CD14-positive monocyte (primary cell): ENCODE measurements around the gene NEK6. TPM values are rescaled to one million over a fixed set of nuclear protein-coding genes. Genes with fewer than 3 reads are reported as not detected.

Source experiments
- DNase-seq, 3 donors: peaks; one replicate each; pipeline ENCODE4 v3.0.0-alpha.2; 2011 to 2022
- H2AFZ ChIP-seq: 2 replicates; pipeline ENCODE4 v1.6.0; 2012; ENCODE audit warnings: mild to moderate bottlenecking, low read depth, low read length, inconsistent platforms; ENCODE audit not compliant: insufficient read depth, poor library complexity, severe bottlenecking
- H3K27ac ChIP-seq, 2 donors: 1 replicate in 1 of 2; 2 replicates in 1 of 2; pipeline ENCODE4 v1.5.1; 2012 to 2013; ENCODE audit warnings: low read length in 2 of 2, control low read depth in 1 of 2, inconsistent platforms in 1 of 2, low read depth in 1 of 2, mild to moderate bottlenecking in 1 of 2
- H3K27me3 ChIP-seq, 2 donors: one replicate each; pipeline versions ENCODE4 v1.6.0 to v1.6.1; 2011 to 2013; ENCODE audit warnings: low read length in 2 of 2; ENCODE audit not compliant: control insufficient read depth in 2 of 2, insufficient read depth in 2 of 2
- H3K36me3 ChIP-seq, 2 donors: replicated peaks in 1 of 2; 1 replicate in 1 of 2; 2 replicates in 1 of 2; pipeline versions ENCODE4 v1.5.1 to v1.6.1; 2012 to 2013; ENCODE audit warnings: low read length in 2 of 2, control low read depth in 1 of 2, inconsistent platforms in 1 of 2, mild to moderate bottlenecking in 1 of 2; ENCODE audit not compliant: insufficient read depth in 2 of 2, control insufficient read depth in 1 of 2
- H3K4me1 ChIP-seq, 2 donors: 1 replicate in 1 of 2; 2 replicates in 1 of 2; pipeline versions ENCODE4 v1.5.1 to v1.6.1; 2012 to 2013; ENCODE audit warnings: low read length in 2 of 2, control low read depth in 1 of 2, inconsistent platforms in 1 of 2, mild to moderate bottlenecking in 1 of 2, moderate library complexity in 1 of 2; ENCODE audit not compliant: insufficient read depth in 2 of 2, control insufficient read depth in 1 of 2
- H3K4me2 ChIP-seq: replicated peaks from 2 replicates; pipeline ENCODE3; 2012; ENCODE audit warnings: low read length, moderate library complexity, mild to moderate bottlenecking; ENCODE audit not compliant: poor library complexity, severe bottlenecking; ENCODE audit errors: extremely low read depth
- H3K4me3 ChIP-seq, 3 experiments: fragments of 200-600 bp in 1 of 3; sonication (generic) in 1 of 3; replicated peaks in 1 of 3; 1 replicate in 2 of 3; 2 replicates in 1 of 3; pipeline ENCODE4 v1.5.1; 2011 to 2013; ENCODE audit warnings: low read length in 3 of 3, mild to moderate bottlenecking in 3 of 3, control low read depth in 2 of 3, low read depth in 2 of 3, inconsistent platforms in 1 of 3, moderate library complexity in 1 of 3
- H3K79me2 ChIP-seq: 2 replicates; pipeline ENCODE4 v1.6.0; 2012; ENCODE audit warnings: mild to moderate bottlenecking, control low read depth, inconsistent platforms, low read length, moderate library complexity; ENCODE audit not compliant: insufficient read depth
- H3K9ac ChIP-seq: 2 replicates; pipeline ENCODE4 v1.6.0; 2017; ENCODE audit warnings: low read length, mild to moderate bottlenecking; ENCODE audit not compliant: insufficient read depth, poor library complexity, severe bottlenecking
- H3K9me3 ChIP-seq, 2 donors: replicated peaks in 1 of 2; 1 replicate in 1 of 2; 2 replicates in 1 of 2; pipeline versions ENCODE4 v1.5.1 to v1.6.1; 2012 to 2013; ENCODE audit warnings: low read length in 2 of 2, control low read depth in 1 of 2; ENCODE audit not compliant: control insufficient read depth in 1 of 2, insufficient read depth in 1 of 2
- H4K20me1 ChIP-seq: 2 replicates; pipeline ENCODE4 v1.6.0; 2012; ENCODE audit warnings: mild to moderate bottlenecking, low read length, control low read depth, moderate library complexity; ENCODE audit not compliant: insufficient read depth
- H3K27ac Mint-ChIP-seq, 7 donors: one replicate each; pipeline ENCODE4 v1.8.0; 2020; ENCODE audit warnings: mild to moderate bottlenecking in 7 of 7, mixed read lengths in 7 of 7, moderate library complexity in 6 of 7, inconsistent platforms in 2 of 7
- H3K27me3 Mint-ChIP-seq, 3 donors: one replicate each; pipeline ENCODE4 v1.8.0; 2021 to 2022; ENCODE audit warnings: low read depth in 3 of 3, mild to moderate bottlenecking in 3 of 3, mixed read lengths in 3 of 3, moderate library complexity in 3 of 3, inconsistent platforms in 1 of 3
- H3K36me3 Mint-ChIP-seq, 2 donors: one replicate each; pipeline ENCODE4 v1.8.0; 2020; ENCODE audit warnings: mixed read lengths in 2 of 2, inconsistent platforms in 1 of 2, mild to moderate bottlenecking in 1 of 2
- H3K4me1 Mint-ChIP-seq: one replicate; pipeline ENCODE4 v1.8.0; 2020; ENCODE audit warnings: mild to moderate bottlenecking, mixed read lengths
- H3K4me3 Mint-ChIP-seq, 2 donors: one replicate each; pipeline ENCODE4 v1.8.0; 2020; ENCODE audit warnings: mild to moderate bottlenecking in 2 of 2, mixed read lengths in 2 of 2, moderate library complexity in 1 of 2
- H3K9me3 Mint-ChIP-seq, 7 donors: one replicate each; pipeline ENCODE4 v1.8.0; 2020 to 2022; ENCODE audit warnings: mixed read lengths in 7 of 7, mild to moderate bottlenecking in 6 of 7, moderate library complexity in 6 of 7, inconsistent platforms in 2 of 7
- WGBS: methylation state at CpG from one replicate; pipeline ENCODE4 v1.1.5; 2013; ENCODE audit warnings: missing lambda C conversion rate; ENCODE audit not compliant: insufficient coverage; 5-methylcytosine and 5-hydroxymethylcytosine counted together
- intact Hi-C, 2 donors: fragments of 100-400 bp; cut with micrococcal nuclease; formaldehyde crosslinking; loops; one replicate each; pipeline versions ENCODE4 v1.15.0 to v1.15.1; 2023
- polyA plus RNA-seq, 3 donors: library from polyadenylated mRNA; depleted of rRNA in 1 of 3; unstranded in 2 of 3; stranded (reverse) in 1 of 3; fragments of 300-500 nt in 2 of 3; fragments of >200 nt in 1 of 3; fragmentation: Illumina TruSeq in 2 of 3; gene quantifications; 1 replicate in 2 of 3; 2 replicates in 1 of 3; pipeline ENCODE4 v1.2.3, GENCODE V29; 2012 to 2021
- TF ChIP-seq, protein P1 (sequence below): fragments of 200-600 bp; IDR thresholded peaks from one replicate; pipeline ENCODE4 v1.8.0; 2022; ENCODE audit warnings: antibody characterized with exemption, mild to moderate bottlenecking

NEK6 gene
- polyA plus RNA-seq, 3 donors: 26.1 to 46.0 (median 35.8) TPM

DNA sequence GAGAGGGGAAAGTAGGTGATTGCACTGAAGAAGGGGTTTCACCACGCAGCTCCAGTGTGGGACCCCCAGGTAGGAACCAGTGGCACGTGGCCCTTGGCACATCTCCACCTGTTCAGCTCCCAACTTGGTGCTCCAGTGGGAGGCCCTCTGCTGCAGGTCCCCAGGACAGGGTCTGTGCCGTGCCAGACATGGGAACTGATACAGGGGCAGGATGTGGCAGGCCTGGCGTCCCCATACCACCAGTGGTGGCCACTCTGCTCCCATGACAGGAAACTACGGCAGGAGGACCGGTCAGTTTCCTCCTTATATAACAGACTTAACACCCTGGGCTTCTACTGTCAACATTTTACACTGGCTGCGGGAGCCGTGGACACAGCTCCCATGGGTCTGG lies 90.2 kb downstream of the NEK6 start:
- peaks cover 84 to 96% of the 10 kb centered on the region in 2 donors for H3K36me3 Mint-ChIP-seq
- H3K4me2 ChIP-seq: no peak overlapping the region
- no peak overlapping the region for H3K4me3 ChIP-seq
- 87% methylated on average over 3 of the region's 8 CpGs for WGBS
- peaks cover 98 to 100% of the 10 kb centered on the region in 2 donors for H3K36me3 ChIP-seq
- H2AFZ ChIP-seq: no peak overlapping the region
- H3K4me1 ChIP-seq: no peaks in the 10 kb centered on the region
- no peaks in the 10 kb centered on the region for H3K4me1 Mint-ChIP-seq
- no peak overlapping the region for H3K9ac ChIP-seq
- no peaks in the 10 kb centered on the region for H3K27me3 ChIP-seq
- intact Hi-C loops: no loop called here
- H3K9me3 Mint-ChIP-seq: peaks cover 0 to 3% (median 0%) of the 10 kb centered on the region in 7 donors
- H3K9me3 ChIP-seq: no peaks in the 10 kb centered on the region
- H3K79me2 ChIP-seq: peaks cover 2% of the 10 kb centered on the region
- peak overlapping the region in 2 of 7 donors; percentile 23 to 37 for H3K27ac Mint-ChIP-seq
- TF ChIP-seq, protein P1, sequence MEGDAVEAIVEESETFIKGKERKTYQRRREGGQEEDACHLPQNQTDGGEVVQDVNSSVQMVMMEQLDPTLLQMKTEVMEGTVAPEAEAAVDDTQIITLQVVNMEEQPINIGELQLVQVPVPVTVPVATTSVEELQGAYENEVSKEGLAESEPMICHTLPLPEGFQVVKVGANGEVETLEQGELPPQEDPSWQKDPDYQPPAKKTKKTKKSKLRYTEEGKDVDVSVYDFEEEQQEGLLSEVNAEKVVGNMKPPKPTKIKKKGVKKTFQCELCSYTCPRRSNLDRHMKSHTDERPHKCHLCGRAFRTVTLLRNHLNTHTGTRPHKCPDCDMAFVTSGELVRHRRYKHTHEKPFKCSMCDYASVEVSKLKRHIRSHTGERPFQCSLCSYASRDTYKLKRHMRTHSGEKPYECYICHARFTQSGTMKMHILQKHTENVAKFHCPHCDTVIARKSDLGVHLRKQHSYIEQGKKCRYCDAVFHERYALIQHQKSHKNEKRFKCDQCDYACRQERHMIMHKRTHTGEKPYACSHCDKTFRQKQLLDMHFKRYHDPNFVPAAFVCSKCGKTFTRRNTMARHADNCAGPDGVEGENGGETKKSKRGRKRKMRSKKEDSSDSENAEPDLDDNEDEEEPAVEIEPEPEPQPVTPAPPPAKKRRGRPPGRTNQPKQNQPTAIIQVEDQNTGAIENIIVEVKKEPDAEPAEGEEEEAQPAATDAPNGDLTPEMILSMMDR: no peak
- DNase-seq: no peak
- no peaks in the 10 kb centered on the region for H3K27me3 Mint-ChIP-seq
- H3K4me3 Mint-ChIP-seq: no peak overlapping the region
- no peak overlapping the region for H3K27ac ChIP-seq
- peaks cover 98% of the 10 kb centered on the region for H4K20me1 ChIP-seq

DNA sequence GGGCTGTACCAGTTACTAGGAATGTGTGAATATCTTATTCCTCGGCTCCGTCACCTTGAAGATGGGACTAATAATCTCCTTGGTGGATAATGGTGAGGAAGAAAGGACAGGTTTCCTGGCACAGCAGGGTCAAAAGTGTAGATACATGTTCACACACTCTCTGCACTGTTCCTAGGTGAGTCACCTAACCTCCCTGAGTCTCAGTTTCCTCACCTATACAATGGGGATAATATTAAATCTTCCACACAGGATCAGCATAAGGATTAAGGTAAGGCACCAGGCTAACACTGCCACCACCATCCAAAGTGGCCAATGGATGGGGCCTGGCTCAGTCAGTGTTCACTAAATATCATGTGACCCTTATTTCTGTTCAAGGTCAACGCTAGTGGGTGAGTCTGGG lies 90.6 kb downstream of the NEK6 start:
- H3K9me3 Mint-ChIP-seq: peaks cover 0 to 3% (median 0%) of the 10 kb centered on the region in 7 donors
- no peak for DNase-seq
- Histone ChIP-seq H3K27me3 (no peaks in the 10 kb centered on the region), H3K4me3 (no peak overlapping the region), H3K9ac (no peak overlapping the region), H3K4me1 (no peaks in the 10 kb centered on the region), H4K20me1 (peaks cover 98% of the 10 kb centered on the region), H2AFZ (no peak overlapping the region), H3K4me2 (no peak overlapping the region), H3K79me2 (peaks cover 6% of the 10 kb centered on the region), H3K27ac (no peak overlapping the region), H3K9me3 (no peaks in the 10 kb centered on the region), H3K36me3 (peaks cover 100% of the 10 kb centered on the region in 2 donors)
- no peaks in the 10 kb centered on the region for H3K27me3 Mint-ChIP-seq
- peak overlapping the region in 2 of 7 donors; percentile 37 to 75 for H3K27ac Mint-ChIP-seq
- intact Hi-C loops: no loop called here
- TF ChIP-seq, protein P1: no peak
- H3K36me3 Mint-ChIP-seq: peaks cover 88 to 96% of the 10 kb centered on the region in 2 donors
- WGBS: no CpG with 5 or more reads among the region's 3 CpGs
- no peak overlapping the region for H3K4me3 Mint-ChIP-seq
- peaks cover 2% of the 10 kb centered on the region for H3K4me1 Mint-ChIP-seq
